Astrocyte (in vitro differentiated cells and primary cell): ENCODE measurements around the gene DMRT2. TPM values are rescaled to one million over a fixed set of nuclear protein-coding genes. Genes with fewer than 3 reads are reported as not detected.

Experiments
- DNase-seq: peaks from one replicate; pipeline ENCODE4 v3.0.0-alpha.2; 2010; ENCODE audit warnings: low read depth
- FAIRE-seq: peaks from 2 replicates; lab custom pipeline; 2011; peaks lifted over from hg19 to GRCh38; lab: Jason Lieb, UNC
- H2AFZ ChIP-seq: 2 replicates; pipeline ENCODE4 v1.6.0; 2012; ENCODE audit warnings: low read depth, low read length, inconsistent platforms
- H3K27ac ChIP-seq: 2 replicates; pipeline ENCODE4 v1.5.1; 2011; ENCODE audit warnings: low read depth, low read length, inconsistent platforms
- H3K27me3 ChIP-seq: 2 replicates; pipeline ENCODE4 v1.6.0; 2011; ENCODE audit warnings: low read length, inconsistent platforms; ENCODE audit not compliant: insufficient read depth
- H3K36me3 ChIP-seq: 2 replicates; pipeline ENCODE4 v1.5.1; 2011; ENCODE audit warnings: low read length, inconsistent platforms; ENCODE audit not compliant: insufficient read depth
- H3K4me1 ChIP-seq: 2 replicates; pipeline ENCODE4 v1.5.1; 2011; ENCODE audit warnings: low read length, inconsistent platforms; ENCODE audit not compliant: insufficient read depth
- H3K4me2 ChIP-seq: 2 replicates; pipeline ENCODE4 v1.6.0; 2012; ENCODE audit warnings: low read length, inconsistent platforms
- H3K4me3 ChIP-seq: 2 replicates; pipeline ENCODE4 v1.5.1; 2011; ENCODE audit warnings: low read depth, mild to moderate bottlenecking, low read length, inconsistent platforms; ENCODE audit not compliant: insufficient read depth
- H3K79me2 ChIP-seq: 2 replicates; pipeline ENCODE4 v1.6.0; 2012; ENCODE audit warnings: mild to moderate bottlenecking, low read length, inconsistent platforms; ENCODE audit not compliant: insufficient read depth
- H3K9ac ChIP-seq: 2 replicates; pipeline ENCODE4 v1.6.0; 2012; ENCODE audit warnings: mild to moderate bottlenecking, low read length, inconsistent platforms
- H3K9me3 ChIP-seq: 2 replicates; pipeline ENCODE4 v1.5.1; 2012; ENCODE audit warnings: low read depth, mild to moderate bottlenecking, low read length, inconsistent platforms; ENCODE audit not compliant: insufficient read depth
- H4K20me1 ChIP-seq: 2 replicates; pipeline ENCODE4 v1.6.0; 2012; ENCODE audit warnings: low read length, inconsistent platforms; ENCODE audit not compliant: insufficient read depth
- H3K27ac Mint-ChIP-seq: one replicate; pipeline ENCODE4 v1.8.0; 2021; ENCODE audit warnings: mild to moderate bottlenecking, mixed read lengths; ENCODE audit not compliant: unreplicated experiment
- H3K27me3 Mint-ChIP-seq: one replicate; pipeline ENCODE4 v1.8.0; 2021; ENCODE audit warnings: low read depth, mixed read lengths; ENCODE audit not compliant: unreplicated experiment
- H3K36me3 Mint-ChIP-seq: one replicate; pipeline ENCODE4 v1.8.0; 2021; ENCODE audit warnings: low read depth, mixed read lengths; ENCODE audit not compliant: unreplicated experiment
- H3K4me1 Mint-ChIP-seq: one replicate; pipeline ENCODE4 v1.8.0; 2021; ENCODE audit warnings: low read depth, mixed read lengths; ENCODE audit not compliant: unreplicated experiment
- H3K4me3 Mint-ChIP-seq: one replicate; pipeline ENCODE4 v1.8.0; 2021; ENCODE audit warnings: mild to moderate bottlenecking, moderate library complexity, mixed read lengths; ENCODE audit not compliant: unreplicated experiment
- H3K9me3 Mint-ChIP-seq: one replicate; pipeline ENCODE4 v1.8.0; 2021; ENCODE audit warnings: mild to moderate bottlenecking, mixed read lengths; ENCODE audit not compliant: unreplicated experiment
- EZH2 ChIP-seq: IDR thresholded peaks from 2 replicates; pipeline ENCODE4 v1.6.1; 2012; ENCODE audit warnings: mild to moderate bottlenecking, low read length, inconsistent platforms; ENCODE audit not compliant: insufficient read depth
- total RNA-seq: library from RNA; stranded (reverse); gene quantifications from 2 replicates; pipeline ENCODE4 v1.2.1, GENCODE V29; 2021
- TF ChIP-seq, protein P1 (sequence below): IDR thresholded peaks from 2 replicates; pipeline ENCODE4 v1.5.1; 2011; ENCODE audit warnings: low read depth, mild to moderate bottlenecking, inconsistent platforms, low read length, moderate library complexity; ENCODE audit not compliant: insufficient read depth

DMRT2 gene
- total RNA-seq, 1 donor from 2014 or later = 0.18 TPM

- no peaks in the 10 kb centered on the region for H3K36me3 ChIP-seq
- no peaks in the 10 kb centered on the region for H3K9me3 Mint-ChIP-seq
- H3K4me1 Mint-ChIP-seq = peaks cover 8% of the 10 kb centered on the region
- H3K27me3 ChIP-seq = no peaks in the 10 kb centered on the region
- H3K27ac Mint-ChIP-seq = no peak overlapping the region
- H3K4me3 Mint-ChIP-seq = no peak overlapping the region
- no peaks in the 10 kb centered on the region for H3K9me3 ChIP-seq
- H3K4me3 ChIP-seq = no peak overlapping the region
- no peak for FAIRE-seq
- H3K4me1 ChIP-seq = no peaks in the 10 kb centered on the region
- no peaks in the 10 kb centered on the region for H4K20me1 ChIP-seq
- no peaks in the 10 kb centered on the region for H3K36me3 Mint-ChIP-seq
- TF ChIP-seq, protein P1, sequence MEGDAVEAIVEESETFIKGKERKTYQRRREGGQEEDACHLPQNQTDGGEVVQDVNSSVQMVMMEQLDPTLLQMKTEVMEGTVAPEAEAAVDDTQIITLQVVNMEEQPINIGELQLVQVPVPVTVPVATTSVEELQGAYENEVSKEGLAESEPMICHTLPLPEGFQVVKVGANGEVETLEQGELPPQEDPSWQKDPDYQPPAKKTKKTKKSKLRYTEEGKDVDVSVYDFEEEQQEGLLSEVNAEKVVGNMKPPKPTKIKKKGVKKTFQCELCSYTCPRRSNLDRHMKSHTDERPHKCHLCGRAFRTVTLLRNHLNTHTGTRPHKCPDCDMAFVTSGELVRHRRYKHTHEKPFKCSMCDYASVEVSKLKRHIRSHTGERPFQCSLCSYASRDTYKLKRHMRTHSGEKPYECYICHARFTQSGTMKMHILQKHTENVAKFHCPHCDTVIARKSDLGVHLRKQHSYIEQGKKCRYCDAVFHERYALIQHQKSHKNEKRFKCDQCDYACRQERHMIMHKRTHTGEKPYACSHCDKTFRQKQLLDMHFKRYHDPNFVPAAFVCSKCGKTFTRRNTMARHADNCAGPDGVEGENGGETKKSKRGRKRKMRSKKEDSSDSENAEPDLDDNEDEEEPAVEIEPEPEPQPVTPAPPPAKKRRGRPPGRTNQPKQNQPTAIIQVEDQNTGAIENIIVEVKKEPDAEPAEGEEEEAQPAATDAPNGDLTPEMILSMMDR = no peak
- no peak for TF ChIP-seq EZH2
- H2AFZ ChIP-seq = no peak overlapping the region
- H3K27ac ChIP-seq = no peak overlapping the region
- H3K27me3 Mint-ChIP-seq = peaks cover 10% of the 10 kb centered on the region
- H3K9ac ChIP-seq = no peak overlapping the region
- no peak for DNase-seq
- no peaks in the 10 kb centered on the region for H3K79me2 ChIP-seq
- H3K4me2 ChIP-seq = no peak overlapping the region
Measured at GRCh38 chr9:1100201-1100600, 50.0 kb downstream of the DMRT2 start.

DNA sequence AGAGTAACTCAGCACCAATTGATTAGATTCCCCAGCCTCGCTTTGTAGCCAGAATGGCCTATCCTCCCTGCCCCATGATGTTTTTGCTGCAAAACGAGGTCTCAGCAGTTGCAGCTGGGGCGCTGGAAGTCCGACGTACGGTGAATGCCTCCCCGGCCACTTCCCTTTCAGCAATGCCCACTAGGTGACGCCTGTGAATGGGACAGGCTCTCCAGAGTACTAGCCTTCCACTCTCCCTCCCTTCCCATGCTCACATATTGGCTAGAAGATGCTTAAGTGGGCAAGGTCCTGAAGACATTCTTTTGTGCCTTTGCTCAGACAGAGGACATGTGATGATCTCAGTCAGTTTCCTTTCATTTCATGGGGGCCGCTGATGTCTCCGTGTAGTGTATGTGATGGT is 50.8 kb downstream of the DMRT2 start:
- TF ChIP-seq, protein P1 = peak; percentile 21
- TF ChIP-seq EZH2 = no peak
- no peaks in the 10 kb centered on the region for H3K9me3 ChIP-seq
- DNase-seq = no peak
- no peak overlapping the region for H3K4me2 ChIP-seq
- no peaks in the 10 kb centered on the region for H3K27me3 ChIP-seq
- H3K27ac Mint-ChIP-seq = no peak overlapping the region
- H3K4me3 ChIP-seq = no peak overlapping the region
- H4K20me1 ChIP-seq = no peaks in the 10 kb centered on the region
- H3K36me3 Mint-ChIP-seq = no peaks in the 10 kb centered on the region
- no peak overlapping the region for H3K4me3 Mint-ChIP-seq
- H3K27me3 Mint-ChIP-seq = peaks cover 10% of the 10 kb centered on the region
- H3K9me3 Mint-ChIP-seq = peaks cover 2% of the 10 kb centered on the region
- H2AFZ ChIP-seq = no peak overlapping the region
- H3K4me1 ChIP-seq = no peaks in the 10 kb centered on the region
- FAIRE-seq = no peak
- no peak overlapping the region for H3K27ac ChIP-seq
- no peaks in the 10 kb centered on the region for H3K79me2 ChIP-seq
- peaks cover 8% of the 10 kb centered on the region for H3K4me1 Mint-ChIP-seq
- H3K36me3 ChIP-seq = no peaks in the 10 kb centered on the region
- H3K9ac ChIP-seq = no peak overlapping the region

GRCh38 chr9:1101846-1102641 is 51.9 kb downstream of the DMRT2 start:
- DNase-seq = no peak
- no peaks in the 10 kb centered on the region for H3K9me3 ChIP-seq
- FAIRE-seq = no peak
- H3K79me2 ChIP-seq = no peaks in the 10 kb centered on the region
- H3K36me3 ChIP-seq = no peaks in the 10 kb centered on the region
- Mint-ChIP-seq H3K4me1 (peaks cover 8% of the 10 kb centered on the region), H3K36me3 (no peaks in the 10 kb centered on the region), H3K4me3 (no peak overlapping the region), H3K27ac (no peak overlapping the region), H3K27me3 (peaks cover 5% of the 10 kb centered on the region), H3K9me3 (peaks cover 7% of the 10 kb centered on the region)
- H3K27me3 ChIP-seq = no peaks in the 10 kb centered on the region
- H2AFZ ChIP-seq = no peak overlapping the region
- H4K20me1 ChIP-seq = no peaks in the 10 kb centered on the region
- no peak overlapping the region for H3K9ac ChIP-seq
- TF ChIP-seq, protein P1 = no peak
- no peak for TF ChIP-seq EZH2
- no peak overlapping the region for H3K4me3 ChIP-seq
- H3K27ac ChIP-seq = no peak overlapping the region
- H3K4me2 ChIP-seq = no peak overlapping the region
- H3K4me1 ChIP-seq = no peaks in the 10 kb centered on the region
